ENCODE data around the gene CD8A. TPM values are rescaled to one million over a fixed set of nuclear protein-coding genes. Genes with fewer than 3 reads are reported as not detected.

The CD8A gene
- total RNA-seq, 2 experiments from 2014 or later = 419 to 432 TPM

- peak; percentile 69 for DNase-seq
- Mint-ChIP-seq H3K27ac (peak overlapping the region; percentile 79), H3K9me3 (no peaks in the 10 kb centered on the region), H3K4me1 (ENCODE audit: low read depth) (peaks cover 39% of the 10 kb centered on the region), H3K4me3 (no peak overlapping the region), H3K36me3 (ENCODE audit: low read depth) (peaks cover 39% of the 10 kb centered on the region), H3K27me3 (no peaks in the 10 kb centered on the region)
- CTCF ChIA-PET = interaction anchor here (0.7 to 10.6 kb wide), 24 partner anchors 10 to 544 kb away, joined by 3 to 123 read pairs (median 6); partner anchors contain the start of gene CD8A
- POLR2A ChIA-PET = interaction anchor here (0.6 to 2.0 kb wide), 8 partner anchors 14 to 529 kb away, joined by 3 to 8 read pairs (median 3); no protein-coding TSS in a partner anchor
- ATAC-seq = peak; percentile 95
- intact Hi-C loops (cut with micrococcal nuclease) = loop anchor here (2.0 kb wide), 1 partner anchor 42 kb away; no protein-coding TSS in a partner anchor
- peak; percentile 75 for TF ChIP-seq CTCF (IDR thresholded peaks at IDR 0.05)
Observed at GRCh38 chr2:86764661-86765309, 25.9 kb downstream of the CD8A start.

- DNase-seq = no peak
Observed at GRCh38 chr2:86760371-86760770, 30.3 kb downstream of the CD8A start.

GRCh38 chr2:86758405-86758804 is 32.3 kb downstream of the CD8A start:
- CTCF ChIA-PET = interaction anchor here (1.4 kb wide), 1 partner anchor 50 kb away, joined by 3 read pairs; no protein-coding TSS in a partner anchor

More at GRCh38 chr2:86760371-86760770, 30.3 kb downstream of the CD8A start:
- CTCF ChIA-PET = interaction anchor here (0.8 to 1.1 kb wide), 3 partner anchors 46 to 242 kb away, joined by 3 to 4 read pairs (median 3); no protein-coding TSS in a partner anchor
- POLR2A ChIA-PET = interaction anchor here (1.3 kb wide), 1 partner anchor 47 kb away, joined by 6 read pairs; no protein-coding TSS in a partner anchor
- H3K4me3 Mint-ChIP-seq = no peak overlapping the region
- H3K27ac Mint-ChIP-seq = peak overlapping the region; percentile 52
- TF ChIP-seq CTCF (IDR thresholded peaks at IDR 0.05) = no peak
- H3K4me1 Mint-ChIP-seq (ENCODE audit: low read depth) = peaks cover 54% of the 10 kb centered on the region
- intact Hi-C loops (cut with micrococcal nuclease) = no loop called here
- no peaks in the 10 kb centered on the region for H3K27me3 Mint-ChIP-seq
- peak; percentile 30 for ATAC-seq
- peaks cover 35% of the 10 kb centered on the region for H3K36me3 Mint-ChIP-seq (ENCODE audit: low read depth)
- no peaks in the 10 kb centered on the region for H3K9me3 Mint-ChIP-seq

GRCh38 chr2:86753606-86754005 is 37.1 kb downstream of the CD8A start:
- POLR2A ChIA-PET = interaction anchor here (1.4 kb wide), 1 partner anchor 9 kb away, joined by 3 read pairs; no protein-coding TSS in a partner anchor
- Mint-ChIP-seq H3K36me3 (ENCODE audit: low read depth) (peaks cover 68% of the 10 kb centered on the region), H3K4me3 (no peak overlapping the region), H3K9me3 (peaks cover 10% of the 10 kb centered on the region), H3K27me3 (no peaks in the 10 kb centered on the region), H3K27ac (peak overlapping the region; percentile 39), H3K4me1 (ENCODE audit: low read depth) (peaks cover 31% of the 10 kb centered on the region)
- TF ChIP-seq CTCF (IDR thresholded peaks at IDR 0.05) = no peak
- intact Hi-C loops (cut with micrococcal nuclease) = no loop called here
- ATAC-seq (no peak), DNase-seq (no peak)
- CTCF ChIA-PET = interaction anchor here (0.7 to 3.7 kb wide), 5 partner anchors 8 to 55 kb away, joined by 3 to 29 read pairs (median 3); no protein-coding TSS in a partner anchor

More at GRCh38 chr2:86758405-86758804, 32.3 kb downstream of the CD8A start:
- H3K9me3 Mint-ChIP-seq = no peaks in the 10 kb centered on the region
- H3K27ac Mint-ChIP-seq = peak overlapping the region; percentile 45
- DNase-seq (no peak), ATAC-seq (no peak)
- no peak for TF ChIP-seq CTCF (IDR thresholded peaks at IDR 0.05)
- H3K36me3 Mint-ChIP-seq (ENCODE audit: low read depth) = peaks cover 39% of the 10 kb centered on the region
- H3K4me1 Mint-ChIP-seq (ENCODE audit: low read depth) = peaks cover 46% of the 10 kb centered on the region
- H3K27me3 Mint-ChIP-seq = no peaks in the 10 kb centered on the region
- no peak overlapping the region for H3K4me3 Mint-ChIP-seq
- intact Hi-C loops (cut with micrococcal nuclease) = no loop called here
- POLR2A ChIA-PET = no interaction called here

- Mint-ChIP-seq H3K9me3 (peaks cover 10% of the 10 kb centered on the region), H3K27me3 (no peaks in the 10 kb centered on the region), H3K4me3 (no peak overlapping the region), H3K4me1 (ENCODE audit: low read depth) (peaks cover 26% of the 10 kb centered on the region), H3K27ac (peak overlapping the region; percentile 8), H3K36me3 (ENCODE audit: low read depth) (peaks cover 69% of the 10 kb centered on the region)
- DNase-seq (no peak), ATAC-seq (no peak)
- no peak for TF ChIP-seq CTCF (IDR thresholded peaks at IDR 0.05)
- POLR2A ChIA-PET = interaction anchor here (1.4 kb wide), 1 partner anchor 10 kb away, joined by 3 read pairs; no protein-coding TSS in a partner anchor
- CTCF ChIA-PET = interaction anchor here (0.7 to 3.7 kb wide), 4 partner anchors 11 to 56 kb away, joined by 3 to 29 read pairs (median 4); no protein-coding TSS in a partner anchor
- intact Hi-C loops (cut with micrococcal nuclease) = no loop called here
Observed at GRCh38 chr2:86752934-86753333, 37.8 kb downstream of the CD8A start.

Measured in activated CD8-positive, alpha-beta T cell treated with anti-CD3 and anti-CD28 coated beads for 36 hours (primary cell).